Left hindlimb (tissue), 1 donor: ENCODE results near the gene PITPNC1.
A peak's percentile ranks its signal among the peaks of the same experiment; 100 is the strongest.
"Not testable (repeated sequence)": the region's sequence is repeated elsewhere in the genome, so short reads cannot be mapped to it uniquely, and the experiment has no call there.

Experiments used
- DNase-seq: peaks from one replicate; pipeline ENCODE4 v3.0.0-alpha.2; 2018

Gene PITPNC1

DNA sequence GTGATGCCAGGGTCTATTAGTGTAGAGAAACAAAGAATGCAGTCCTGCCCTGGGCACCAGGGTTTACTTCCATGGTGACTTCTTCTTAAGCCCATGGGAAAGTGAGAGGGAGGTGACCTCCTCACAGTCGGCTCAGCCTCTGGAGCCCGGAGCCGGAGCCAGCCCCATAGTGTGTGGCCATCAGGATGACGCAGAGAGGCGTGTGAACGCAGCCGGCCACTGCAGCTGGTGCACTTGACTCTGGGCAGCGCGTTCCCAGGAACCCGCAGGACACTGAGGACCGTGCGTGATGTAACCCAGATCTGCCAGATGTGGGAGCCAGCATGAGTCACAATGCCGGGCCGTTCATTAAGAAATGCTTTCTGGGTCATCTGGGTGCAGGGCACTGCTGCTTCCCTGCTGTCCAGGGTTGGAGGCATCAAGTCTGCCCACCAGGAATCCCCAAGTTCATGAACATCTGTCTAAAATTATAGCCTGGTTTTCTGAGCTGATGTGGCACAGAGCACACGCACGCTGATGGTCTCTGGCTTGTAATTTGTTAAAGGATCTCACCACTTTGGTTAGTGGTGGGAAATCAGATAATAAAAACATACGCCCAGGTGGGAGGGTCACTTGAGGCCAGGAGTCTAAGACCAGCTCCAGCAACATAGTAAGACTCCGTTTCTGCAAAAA lies 114.1 kb downstream of the PITPNC1 start:
- peak; percentile 75 for DNase-seq

- no peak for DNase-seq
Measured at GRCh38 chr17:67491681-67492024, 114.6 kb downstream of the PITPNC1 start.

DNA sequence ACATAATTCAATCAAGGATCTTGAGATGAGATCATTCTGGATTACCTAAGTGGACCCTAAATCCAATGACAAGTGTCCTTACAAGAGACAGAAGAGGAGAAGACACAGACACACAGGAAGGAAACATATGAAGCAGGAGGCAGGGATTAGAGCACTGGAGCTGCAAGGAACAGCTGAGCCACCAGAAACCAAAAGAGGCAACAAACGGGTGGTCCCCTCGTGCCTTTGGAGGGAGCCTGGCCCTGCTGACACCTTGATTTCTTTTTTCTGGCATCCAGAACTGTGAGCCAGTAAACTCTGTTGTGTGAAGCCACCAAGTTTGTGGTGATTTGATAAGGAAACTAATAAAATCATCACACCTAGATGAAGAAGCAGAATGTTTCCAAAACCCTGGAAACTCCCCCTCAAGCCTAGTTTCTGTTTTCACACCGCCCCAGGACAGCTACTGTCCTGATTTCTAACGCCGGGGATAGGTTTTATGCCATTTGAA lies 115.2 kb downstream of the PITPNC1 start:
- DNase-seq = no peak

DNA sequence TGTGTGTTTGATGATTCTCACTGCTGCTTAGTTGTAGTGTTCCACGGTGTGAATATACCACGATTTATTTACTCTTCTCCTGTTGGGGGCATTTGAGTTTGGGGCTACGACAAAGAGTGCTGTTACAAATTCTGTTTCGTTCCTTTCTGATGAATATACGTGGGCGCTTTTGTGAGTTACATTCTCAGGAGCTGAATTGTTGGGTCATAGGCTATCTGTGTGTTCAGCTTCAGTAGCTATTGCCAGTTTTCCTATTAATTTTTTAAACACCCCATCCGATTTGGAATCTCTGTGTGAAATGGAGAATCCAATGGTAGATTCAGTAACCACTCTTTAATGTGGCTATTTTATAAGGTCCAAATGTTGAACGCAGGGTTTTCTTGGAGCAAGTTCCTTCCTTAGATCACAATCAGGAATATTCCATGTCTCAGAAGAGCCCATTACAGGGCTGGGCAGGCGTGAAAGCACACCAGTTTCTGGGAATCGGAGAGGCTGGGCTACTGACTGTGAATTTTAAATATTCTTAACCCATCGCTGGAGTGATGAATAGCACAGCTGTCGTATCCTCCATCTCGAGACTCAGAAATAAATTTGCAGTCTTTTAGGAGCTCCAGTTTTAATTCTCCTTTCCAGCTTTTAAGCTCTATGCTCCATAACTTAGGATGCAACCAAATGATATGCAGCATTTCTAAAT lies 115.9 kb downstream of the PITPNC1 start:
- DNase-seq = no peak

DNA sequence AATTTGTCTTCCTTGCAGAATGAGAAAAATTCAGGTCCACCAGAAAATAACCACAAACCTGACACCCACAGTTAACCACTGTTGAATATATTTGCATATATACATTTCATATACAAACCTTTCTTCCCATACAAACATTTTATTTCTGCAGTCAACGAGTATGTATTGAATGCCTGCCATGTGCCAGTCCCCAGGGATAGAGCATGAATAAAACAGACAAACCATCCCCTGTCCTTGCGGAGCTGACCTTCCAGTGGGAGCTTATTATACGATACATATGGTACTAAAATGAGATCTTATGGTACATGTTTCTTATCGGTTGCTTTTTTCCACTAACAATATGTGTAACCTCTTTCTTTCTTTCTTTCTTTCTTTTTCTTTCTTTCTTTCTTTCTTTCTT lies 116.7 kb downstream of the PITPNC1 start:
- no peak for DNase-seq

DNA sequence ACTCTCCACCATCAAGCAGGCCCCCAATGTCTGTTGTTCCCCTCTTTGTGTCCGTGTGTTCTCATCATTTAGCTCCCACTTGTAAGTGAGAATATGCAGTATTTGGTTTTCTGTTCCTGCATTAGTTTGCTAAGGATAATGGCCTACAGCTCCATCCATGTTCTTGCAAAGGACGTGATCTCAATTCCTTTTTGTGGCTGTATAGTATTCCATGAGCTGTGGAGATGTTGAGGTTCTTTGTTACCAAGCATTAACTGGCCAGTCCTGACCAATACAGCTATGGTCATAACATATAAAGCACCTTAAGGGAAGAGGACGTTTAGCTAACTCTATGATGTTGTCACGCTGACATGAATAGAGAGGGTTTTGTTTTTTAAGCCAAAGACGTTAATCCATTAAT lies 118.5 kb downstream of the PITPNC1 start:
- DNase-seq = not testable (repeated sequence)

- DNase-seq = no peak
Measured at GRCh38 chr17:67496286-67496685, 119.2 kb downstream of the PITPNC1 start.

- no peak for DNase-seq
Measured at GRCh38 chr17:67499685-67500084, 122.6 kb downstream of the PITPNC1 start.

DNA sequence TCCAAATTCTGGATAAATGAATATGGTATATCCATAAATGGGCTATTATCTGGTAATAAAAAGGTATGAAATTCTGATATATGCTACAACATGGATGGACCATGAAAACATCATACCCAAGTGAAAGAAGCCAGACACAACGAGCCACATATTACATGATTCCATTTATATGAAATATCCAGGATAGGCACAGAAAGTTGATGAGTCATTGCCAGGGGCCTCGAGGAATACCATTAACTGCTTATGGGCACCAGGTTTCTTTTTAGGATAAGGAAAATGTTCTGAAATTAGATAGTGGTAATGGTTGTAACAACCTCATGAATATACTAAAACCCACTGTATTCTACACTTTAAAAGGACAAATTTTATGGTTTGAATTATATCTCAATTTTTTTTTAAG lies 123.2 kb downstream of the PITPNC1 start:
- DNase-seq = no peak

GRCh38 chr17:67500677-67501300 lies 123.7 kb downstream of the PITPNC1 start:
- DNase-seq = no peak

DNA sequence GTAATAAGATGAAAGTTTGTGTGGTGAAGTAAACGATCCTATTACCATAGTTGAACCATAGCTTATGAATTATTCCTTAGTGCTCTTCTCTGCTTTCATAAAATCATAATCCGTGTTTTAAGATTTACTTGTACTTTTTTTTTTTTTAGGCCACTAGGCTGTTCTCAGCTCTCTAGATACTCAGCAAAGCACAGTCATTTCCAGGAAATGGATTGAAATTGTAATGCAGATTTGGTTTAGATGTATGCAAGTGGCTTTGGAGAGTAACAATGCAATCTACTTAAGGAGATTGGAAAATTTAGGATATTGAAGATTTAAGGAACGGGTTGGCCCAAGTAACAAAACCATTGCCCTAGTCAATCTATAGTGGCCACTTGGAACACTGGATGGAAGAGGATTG lies 125.1 kb downstream of the PITPNC1 start:
- DNase-seq = no peak

DNA sequence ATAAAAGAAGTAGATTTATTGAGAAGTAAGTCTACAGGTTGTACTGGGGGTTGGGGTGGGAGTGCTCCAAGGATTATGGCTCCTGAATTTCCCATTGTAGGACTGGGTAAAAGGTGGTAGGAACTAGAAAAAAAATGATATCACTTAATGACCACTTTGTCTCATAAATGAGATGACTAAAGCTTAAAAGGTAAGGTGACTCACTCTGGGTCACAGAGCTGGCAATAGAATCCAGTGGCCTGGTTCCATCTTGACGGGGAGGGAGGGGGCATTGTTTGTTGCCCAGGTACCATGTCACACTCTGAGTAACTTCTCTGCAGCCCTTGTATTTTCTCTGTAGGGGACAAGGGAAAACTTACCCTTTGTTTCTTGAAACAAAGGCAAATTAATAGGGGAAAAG lies 126.1 kb downstream of the PITPNC1 start:
- no peak for DNase-seq

DNA sequence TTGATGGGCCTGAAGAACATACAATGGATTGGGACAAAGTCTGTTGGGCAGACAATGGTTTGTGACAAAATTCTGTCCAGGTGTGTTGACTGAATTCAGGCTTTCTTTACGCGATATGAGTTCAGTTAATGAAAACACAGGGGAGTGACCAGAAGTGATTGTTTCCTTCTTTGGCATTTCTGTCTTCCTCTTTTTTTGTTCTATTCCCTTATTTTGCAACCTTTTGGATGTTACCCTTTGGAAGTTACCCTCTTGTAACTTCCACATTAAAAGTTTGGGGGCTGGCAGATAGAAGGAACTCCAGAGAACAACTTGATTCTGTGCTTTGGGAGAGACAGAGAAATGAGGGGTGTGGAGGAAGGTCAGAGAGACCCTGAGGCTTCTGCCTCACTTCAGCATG lies 126.7 kb downstream of the PITPNC1 start:
- no peak for DNase-seq

GRCh38 chr17:67504182-67504581 lies 127.1 kb downstream of the PITPNC1 start:
- DNase-seq = no peak

DNA sequence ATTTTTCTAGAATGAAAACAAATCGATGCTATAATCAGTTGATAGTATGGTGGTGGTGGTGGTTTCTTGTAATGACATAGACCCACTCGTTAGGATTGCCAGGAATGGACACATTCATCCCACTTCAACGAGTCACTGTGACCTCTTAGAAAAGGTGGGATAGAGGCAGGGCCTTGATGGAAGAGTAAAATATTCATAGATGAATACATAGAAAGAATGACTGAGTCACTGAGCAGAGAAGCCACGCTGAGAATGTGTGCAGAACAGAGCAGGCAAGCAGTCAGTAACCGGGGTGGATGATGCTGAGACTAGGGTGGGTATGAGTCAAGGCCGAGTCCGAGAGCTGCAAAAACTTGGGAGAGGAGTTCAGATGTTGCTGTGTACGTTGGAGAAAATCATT lies 129.9 kb downstream of the PITPNC1 start:
- DNase-seq = no peak

- DNase-seq = no peak
Measured at GRCh38 chr17:67509390-67510287, 132.6 kb downstream of the PITPNC1 start.

- DNase-seq = no peak
Measured at GRCh38 chr17:67511012-67511411, 133.9 kb downstream of the PITPNC1 start.

DNA sequence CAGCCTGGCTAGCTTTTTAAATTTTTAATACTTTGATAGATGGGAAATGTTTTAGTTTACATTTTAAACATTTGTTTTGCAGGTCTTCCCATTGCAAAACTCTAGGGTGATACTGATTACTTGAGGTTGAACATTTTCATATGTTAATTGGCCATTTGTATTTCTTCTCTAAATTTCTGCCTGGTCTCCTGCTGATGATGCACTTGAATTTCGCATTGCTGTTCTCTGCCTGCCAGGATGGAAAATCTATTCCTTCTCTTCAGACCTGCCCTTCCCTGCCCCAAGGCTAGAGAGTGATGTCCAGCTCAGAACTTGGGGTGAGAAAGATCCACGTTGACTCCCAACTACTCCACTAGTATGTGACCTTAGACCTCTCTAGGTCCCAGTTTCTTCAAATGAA lies 134.7 kb downstream of the PITPNC1 start:
- no peak for DNase-seq

- no peak for DNase-seq
Measured at GRCh38 chr17:67514998-67515397, 137.9 kb downstream of the PITPNC1 start.

DNA sequence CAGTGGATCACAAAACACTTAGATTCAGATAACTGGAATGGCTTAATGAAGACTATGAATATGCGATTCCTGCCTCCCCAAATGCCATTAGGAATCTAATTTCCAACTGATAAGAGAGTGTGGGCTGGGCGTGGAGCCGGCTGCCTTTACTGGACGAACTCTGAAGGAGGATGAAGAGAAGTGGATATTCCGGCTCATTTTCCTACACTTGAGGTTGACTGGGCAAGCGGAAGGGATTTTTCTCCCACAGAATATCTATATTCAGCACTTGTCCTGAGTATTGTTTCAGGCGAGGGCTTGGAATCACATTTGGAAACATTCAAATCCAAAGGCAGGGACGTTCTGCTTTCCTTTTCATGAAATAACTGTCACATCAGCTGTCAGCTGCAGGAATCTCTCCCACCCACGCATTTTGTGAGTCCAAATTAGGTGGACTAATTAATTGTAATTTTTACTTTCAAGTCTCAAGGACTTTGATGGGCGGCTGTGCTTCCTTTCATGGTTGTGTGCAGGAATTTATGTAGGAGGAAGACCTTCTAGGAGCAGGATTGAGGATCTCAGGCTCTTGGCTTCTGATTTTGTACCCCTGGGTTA lies 138.5 kb downstream of the PITPNC1 start:
- no peak for DNase-seq

DNA sequence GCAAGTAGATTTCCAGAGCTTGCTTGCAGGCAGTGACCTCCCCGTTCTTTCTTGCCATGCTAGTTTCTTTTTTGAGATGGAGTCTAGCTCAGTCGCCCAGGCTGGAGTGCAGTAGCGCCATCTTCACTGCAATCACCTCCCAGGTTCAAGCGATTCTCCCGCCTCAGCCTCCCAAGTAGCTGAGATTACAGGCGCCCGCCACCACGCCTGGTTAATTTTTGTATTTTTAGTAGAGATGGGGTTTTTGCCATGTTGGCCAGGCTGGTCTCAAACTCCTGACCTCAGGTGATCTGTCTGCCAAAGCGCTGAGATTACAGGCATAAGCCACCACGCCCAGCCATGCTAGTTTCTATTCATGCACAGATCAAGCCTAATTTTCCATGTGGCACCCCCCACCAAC lies 139.5 kb downstream of the PITPNC1 start:
- not testable (repeated sequence) for DNase-seq

DNA sequence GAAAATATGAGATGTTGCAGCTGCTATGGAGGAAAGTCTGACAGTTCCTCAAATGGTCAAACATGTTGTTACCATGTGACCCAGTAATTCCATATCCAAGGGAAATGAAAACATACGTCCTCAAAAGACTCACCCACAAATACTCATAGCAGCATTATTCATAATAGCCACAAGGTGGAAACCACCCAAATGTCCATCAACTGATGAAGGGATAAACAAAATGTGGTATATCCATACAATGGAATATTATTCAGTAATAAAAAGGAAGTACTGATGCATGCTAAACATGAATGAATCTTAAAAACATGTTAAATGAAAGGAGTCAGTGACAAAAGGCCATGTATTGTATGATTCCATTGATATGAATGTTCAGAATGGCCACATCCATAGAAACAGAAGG lies 140.2 kb downstream of the PITPNC1 start:
- DNase-seq = no peak

- no peak for DNase-seq
Measured at GRCh38 chr17:67518876-67519275, 141.8 kb downstream of the PITPNC1 start.
